NCI-H2227 (cell line): ENCODE data around the gene CIAO3.

Experiments used
- DNase-seq: peaks from one replicate; lab custom pipeline; 2025; ENCODE audit not compliant: unreplicated experiment; lab: John Stamatoyannopoulos, UW

The CIAO3 gene

GRCh38 chr16:725041-725376 is 15.8 kb downstream of the CIAO3 start:
- DNase-seq = no peak

- DNase-seq = peak; percentile 53
These were observed 16.4 kb downstream of the CIAO3 start for GRCh38 chr16:724188-725040.

- DNase-seq = no peak
These were observed 17.1 kb downstream of the CIAO3 start for GRCh38 chr16:723695-724094.

- no peak for DNase-seq
These were observed 17.8 kb downstream of the CIAO3 start for GRCh38 chr16:722835-723633.

- DNase-seq = peak; percentile 41
These were observed 18.8 kb downstream of the CIAO3 start for GRCh38 chr16:721765-722540.

GRCh38 chr16:720990-721764 is 19.6 kb downstream of the CIAO3 start, which contains the start of gene ANTKMT:
Gene ANTKMT, plus strand, starts transcription at chr16:721146. Its CDS starts 129 bp downstream, at chr16:721275.
- peak; percentile 97 for DNase-seq

- peak; percentile 89 for DNase-seq
These were observed 20.3 kb downstream of the CIAO3 start for GRCh38 chr16:720447-720989.

GRCh38 chr16:719815-720446 is 20.9 kb downstream of the CIAO3 start:
- peak; percentile 68 for DNase-seq

GRCh38 chr16:718922-719321 is 21.9 kb downstream of the CIAO3 start:
- DNase-seq = no peak

GRCh38 chr16:718389-718788 is 22.4 kb downstream of the CIAO3 start:
- DNase-seq = no peak

GRCh38 chr16:717450-718245 is 23.1 kb downstream of the CIAO3 start:
- no peak for DNase-seq

- peak; percentile 28 for DNase-seq
These were observed 23.9 kb downstream of the CIAO3 start for GRCh38 chr16:716768-717325.

- DNase-seq = peak; percentile 72
These were observed 24.6 kb downstream of the CIAO3 start for GRCh38 chr16:716200-716568.

GRCh38 chr16:715477-716199 is 25.2 kb downstream of the CIAO3 start:
- DNase-seq = peak; percentile 72

GRCh38 chr16:714558-715476 is 26.0 kb downstream of the CIAO3 start, which contains the start of gene METRN:
Gene METRN, plus strand, starts transcription at chr16:715118. Its CDS starts 172 bp downstream, at chr16:715290.
- DNase-seq = peak; percentile 95

GRCh38 chr16:714079-714478 is 26.7 kb downstream of the CIAO3 start:
- DNase-seq = no peak

GRCh38 chr16:712740-713250 is 28.0 kb downstream of the CIAO3 start:
- peak; percentile 59 for DNase-seq
